Esophagus squamous epithelium (tissue), 4 donors: ENCODE measurements around the gene SERGEF.

ENCODE experiments used
- CTCF ChIP-seq, 6 experiments: fragments of 450-650 bp in 4 of 6; fragments of 200-600 bp in 2 of 6; sonication (generic) in 2 of 6; IDR thresholded peaks; one replicate each; pipeline ENCODE4 v1.5.1; 2016 to 2019; ENCODE audit warnings: antibody characterized with exemption in 6 of 6, mild to moderate bottlenecking in 4 of 6, moderate library complexity in 4 of 6
- POLR2A ChIP-seq, 4 donors: fragments of 450-650 bp; IDR thresholded peaks; one replicate each; pipeline ENCODE4 v1.6.1; 2017; ENCODE audit warnings: antibody characterized with exemption in 4 of 4, mild to moderate bottlenecking in 4 of 4, moderate library complexity in 3 of 4

GRCh38 chr11:17936790-17937189, 76.1 kb downstream of the SERGEF start:
- TF ChIP-seq CTCF (IDR thresholded peaks at IDR 0.05) (no peak), POLR2A (IDR thresholded peaks at IDR 0.05) (no peak)
